ENCODE data around the gene ZCCHC9. TPM values are rescaled to one million over a fixed set of nuclear protein-coding genes. Genes with fewer than 3 reads are reported as not detected.
A peak's percentile ranks its signal among the peaks of the same experiment; 100 is the strongest.
"Not testable (repeated sequence)": the region's sequence is repeated elsewhere in the genome, so short reads cannot be mapped to it uniquely, and the experiment has no call there.

ZCCHC9 gene
- total and polyA plus RNA-seq, 3 experiments from 2014 or later: 14.7 to 41.9 (median 41.0) TPM

DNA sequence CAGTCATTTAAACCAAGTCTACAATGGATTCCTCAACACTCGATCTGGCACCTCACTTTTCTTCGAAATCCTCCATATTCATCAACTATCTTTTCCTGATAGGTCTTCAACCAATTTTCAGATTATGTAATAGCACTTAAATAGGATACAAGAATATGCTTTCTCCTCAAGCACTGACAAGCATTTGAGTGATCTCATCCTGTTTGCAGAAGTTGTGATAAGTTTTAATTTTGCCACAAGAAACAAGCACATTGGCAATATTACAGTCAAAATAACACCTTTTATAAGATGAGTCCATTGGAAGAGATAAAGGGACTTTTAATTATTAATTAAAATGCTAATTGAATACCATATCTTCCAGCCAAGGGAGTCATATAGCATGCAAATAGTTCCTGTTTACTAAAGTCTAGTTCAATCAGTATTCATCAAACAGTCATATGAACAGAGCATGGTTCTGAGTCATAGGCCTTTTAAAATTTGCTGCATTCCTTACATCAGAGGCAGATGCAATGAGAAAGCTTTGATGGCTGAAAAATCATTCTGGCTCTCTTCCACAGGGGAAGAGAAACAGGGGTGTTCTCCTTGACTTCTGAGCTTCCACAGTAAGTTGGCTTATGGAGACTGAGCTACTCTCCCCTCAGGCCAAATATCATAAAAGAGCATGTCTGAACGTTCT is 32.7 kb upstream of the ZCCHC9 start:
- no peak for DNase-seq
- CTCF ChIA-PET: no interaction called here
- Mint-ChIP-seq H3K27me3 (no peaks in the 10 kb centered on the region), H3K4me3 (no peak overlapping the region), H3K36me3 (peaks cover 16 to 41% (median 22%) of the 10 kb centered on the region in 3 donors), H3K27ac (peak overlapping the region in 1 of 8 donors; percentile 3), H3K9me3 (peaks cover 19 to 34% (median 22%) of the 10 kb centered on the region in 5 donors), H3K4me1 (peaks cover 2 to 30% (median 23%) of the 10 kb centered on the region in 3 donors)
- Histone ChIP-seq H3K27ac (ENCODE audit: low read depth, low read length) (no peak overlapping the region), H3K27me3 (ENCODE audit: insufficient read depth, low read length, poor library complexity, severe bottlenecking) (no peaks in the 10 kb centered on the region), H3K9me3 (ENCODE audit: low read length) (no peaks in the 10 kb centered on the region), H3K4me3 (ENCODE audit: low read length) (no peak overlapping the region), H3K36me3 (ENCODE audit: insufficient read depth, low read length) (no peaks in the 10 kb centered on the region), H3K4me1 (ENCODE audit: insufficient read depth, low read length) (no peaks in the 10 kb centered on the region)
- POLR2A ChIA-PET: no interaction called here

DNA sequence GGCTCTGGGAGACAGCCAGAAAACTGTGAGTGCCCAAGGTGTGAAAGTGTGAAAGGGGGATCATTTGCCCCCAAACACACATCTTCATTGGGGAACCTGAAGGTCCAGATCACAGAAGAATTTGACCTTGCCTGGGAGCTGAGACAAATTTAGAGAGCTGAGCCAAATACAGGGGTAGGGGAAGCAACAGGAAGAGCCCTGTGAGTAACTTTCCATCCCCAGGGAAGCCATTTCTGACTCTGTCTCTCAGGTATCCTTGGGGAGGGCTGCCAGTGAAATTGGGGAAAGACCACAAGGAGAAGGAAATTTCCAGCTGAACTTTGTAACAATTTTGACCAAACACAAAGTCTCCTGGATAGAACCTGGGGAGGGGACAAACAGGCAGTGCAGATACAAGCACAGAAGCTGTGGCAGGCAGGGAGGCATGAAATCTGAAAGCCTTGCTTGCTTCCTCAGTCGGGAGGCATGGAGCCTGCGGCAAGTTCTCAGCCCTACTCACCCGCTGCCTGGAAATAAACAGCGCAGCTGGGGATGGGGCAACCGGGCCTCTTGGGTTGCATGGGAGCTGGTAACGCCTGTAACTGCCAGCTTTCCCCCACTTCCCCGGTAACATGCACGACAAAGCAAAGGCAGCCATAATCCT is 31.5 kb upstream of the ZCCHC9 start:
- Mint-ChIP-seq H3K27me3 (no peaks in the 10 kb centered on the region), H3K27ac (no peak overlapping the region)
- CTCF ChIA-PET: no interaction called here

DNA sequence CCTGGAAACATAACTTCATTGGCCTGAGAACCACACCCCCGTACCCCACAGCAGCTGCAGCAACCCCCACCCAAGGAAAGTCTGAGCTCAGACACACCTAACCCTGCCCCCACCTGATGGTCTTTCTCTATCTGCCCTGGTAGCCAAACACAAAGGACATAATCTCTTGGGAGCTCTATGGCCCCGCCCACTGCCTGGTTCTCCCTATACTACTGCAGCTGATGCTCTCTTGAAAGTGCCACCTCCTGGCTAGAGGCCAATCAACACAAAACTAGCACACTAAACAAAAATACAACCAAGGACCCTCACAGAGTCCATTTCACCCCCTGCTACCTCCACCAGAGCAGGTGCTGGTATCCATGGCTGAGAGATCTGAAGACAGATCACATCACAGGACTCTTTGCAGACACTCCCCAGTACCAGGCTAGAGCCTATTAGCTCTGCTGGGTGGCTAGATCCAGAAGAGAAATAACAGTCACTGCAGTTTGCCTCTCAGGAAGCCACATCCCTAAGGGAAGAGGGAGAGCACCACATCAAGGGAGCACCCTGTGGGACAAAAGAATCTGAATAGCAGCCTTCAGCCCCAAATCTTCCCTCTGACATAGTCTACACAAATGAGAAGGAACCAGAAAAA is 30.9 kb upstream of the ZCCHC9 start:
- H3K4me3 Mint-ChIP-seq; H3K27me3 Mint-ChIP-seq; DNase-seq; H3K9me3 ChIP-seq (ENCODE audit: low read length); H3K27me3 ChIP-seq (ENCODE audit: insufficient read depth, low read length, poor library complexity, severe bottlenecking); H3K27ac ChIP-seq (ENCODE audit: low read depth, low read length); H3K27ac Mint-ChIP-seq; H3K4me3 ChIP-seq (ENCODE audit: low read length); H3K4me1 ChIP-seq (ENCODE audit: insufficient read depth, low read length); POLR2A ChIA-PET; H3K36me3 ChIP-seq (ENCODE audit: insufficient read depth, low read length): not testable (repeated sequence)
- CTCF ChIA-PET: interaction anchor here (1.5 kb wide), 1 partner anchor 49 kb away, joined by 3 read pairs; no protein-coding TSS in a partner anchor
- Mint-ChIP-seq H3K4me1 (peaks cover 3 to 38% (median 34%) of the 10 kb centered on the region in 3 donors), H3K36me3 (peaks cover 27 to 52% (median 28%) of the 10 kb centered on the region in 3 donors), H3K9me3 (peaks cover 24 to 41% (median 37%) of the 10 kb centered on the region in 5 donors)

More for the DNA sequence above, 31.5 kb upstream of the ZCCHC9 start:
- Mint-ChIP-seq H3K4me1 (peaks cover 2 to 38% (median 27%) of the 10 kb centered on the region in 3 donors), H3K36me3 (peaks cover 23 to 46% (median 25%) of the 10 kb centered on the region in 3 donors), H3K4me3 (no peak overlapping the region), H3K9me3 (peaks cover 23 to 38% (median 33%) of the 10 kb centered on the region in 5 donors)
- Histone ChIP-seq H3K36me3 (ENCODE audit: insufficient read depth, low read length) (no peaks in the 10 kb centered on the region), H3K4me3 (ENCODE audit: low read length) (no peak overlapping the region), H3K4me1 (ENCODE audit: insufficient read depth, low read length) (no peaks in the 10 kb centered on the region), H3K27me3 (ENCODE audit: insufficient read depth, low read length, poor library complexity, severe bottlenecking) (no peaks in the 10 kb centered on the region), H3K27ac (ENCODE audit: low read depth, low read length) (no peak overlapping the region), H3K9me3 (ENCODE audit: low read length) (no peaks in the 10 kb centered on the region)
- POLR2A ChIA-PET: no interaction called here
- DNase-seq: no peak

DNA sequence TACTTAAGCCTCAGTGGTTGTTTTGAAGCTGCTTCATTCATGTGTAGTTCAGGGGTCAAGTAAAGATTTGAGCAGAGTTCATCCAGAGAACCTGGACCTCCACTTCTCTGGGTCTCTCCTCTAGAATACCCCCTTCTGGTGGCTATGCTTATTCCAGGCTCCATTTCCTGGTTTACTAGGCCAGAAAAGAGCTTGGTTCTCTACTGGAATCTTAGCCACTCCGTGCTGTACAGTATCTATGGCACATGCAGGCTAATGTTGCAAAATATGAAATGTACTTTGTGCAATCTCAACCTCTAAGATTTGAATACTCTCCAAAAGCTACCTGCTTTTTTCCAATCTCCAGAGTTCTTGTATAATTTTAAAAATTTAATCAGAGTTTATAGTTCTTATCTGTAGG is 17.4 kb upstream of the ZCCHC9 start:
- ChIA-PET POLR2A (no interaction called here), CTCF (interaction anchor here (0.7 kb wide), 1 partner anchor 185 kb away, joined by 3 read pairs; no protein-coding TSS in a partner anchor)
- peaks cover 18 to 35% (median 33%) of the 10 kb centered on the region in 3 donors for H3K4me1 Mint-ChIP-seq
- no peaks in the 10 kb centered on the region for H3K27me3 Mint-ChIP-seq
- Histone ChIP-seq H3K4me3 (ENCODE audit: low read length) (no peak overlapping the region), H3K36me3 (ENCODE audit: insufficient read depth, low read length) (no peaks in the 10 kb centered on the region), H3K4me1 (ENCODE audit: insufficient read depth, low read length) (no peaks in the 10 kb centered on the region), H3K27ac (ENCODE audit: low read depth, low read length) (no peak overlapping the region), H3K27me3 (ENCODE audit: insufficient read depth, low read length, poor library complexity, severe bottlenecking) (no peaks in the 10 kb centered on the region), H3K9me3 (ENCODE audit: low read length) (no peaks in the 10 kb centered on the region)
- no peak for DNase-seq
- H3K27ac Mint-ChIP-seq: no peak overlapping the region
- no peak overlapping the region for H3K4me3 Mint-ChIP-seq
- peaks cover 0 to 7% (median 0%) of the 10 kb centered on the region in 5 donors for H3K9me3 Mint-ChIP-seq
- peaks cover 1 to 11% (median 8%) of the 10 kb centered on the region in 3 donors for H3K36me3 Mint-ChIP-seq

DNA sequence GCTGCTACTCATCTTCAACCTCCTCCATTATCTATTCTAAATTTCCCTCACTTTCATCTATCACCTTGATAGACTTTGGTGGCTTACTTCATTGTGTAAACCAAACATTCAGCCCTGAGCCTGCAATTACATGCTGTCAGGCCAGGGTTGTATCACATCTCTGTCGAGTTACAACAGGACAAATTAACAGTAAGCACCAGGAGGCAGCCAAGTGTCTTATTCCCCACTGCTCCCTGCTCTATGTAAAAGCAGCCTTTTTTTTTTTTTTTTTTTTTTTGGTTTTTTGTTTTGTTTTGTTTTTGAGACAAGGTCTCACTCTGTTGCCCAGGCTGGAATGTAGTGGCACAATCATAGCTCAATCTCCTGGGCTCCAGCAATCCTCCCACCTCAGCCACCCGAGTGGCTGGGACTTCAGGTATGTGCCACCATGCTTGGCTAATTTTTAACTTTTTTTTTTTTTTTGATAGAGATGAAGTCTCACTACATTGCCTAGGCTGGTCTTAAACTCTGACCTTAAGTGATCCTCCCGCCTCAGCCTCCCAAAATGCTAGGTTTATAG is 15.2 kb upstream of the ZCCHC9 start:
- Histone ChIP-seq H3K9me3 (ENCODE audit: low read length) (no peaks in the 10 kb centered on the region), H3K4me3 (ENCODE audit: low read length) (no peak overlapping the region), H3K27me3 (ENCODE audit: insufficient read depth, low read length, poor library complexity, severe bottlenecking) (no peaks in the 10 kb centered on the region), H3K27ac (ENCODE audit: low read depth, low read length) (no peak overlapping the region), H3K36me3 (ENCODE audit: insufficient read depth, low read length) (no peaks in the 10 kb centered on the region), H3K4me1 (ENCODE audit: insufficient read depth, low read length) (peaks cover 9% of the 10 kb centered on the region)
- POLR2A ChIA-PET: no interaction called here
- H3K27me3 Mint-ChIP-seq: no peaks in the 10 kb centered on the region
- CTCF ChIA-PET: interaction anchor here (1.1 kb wide), 1 partner anchor 14 kb away, joined by 3 read pairs; no protein-coding TSS in a partner anchor
- H3K4me3 Mint-ChIP-seq: peak overlapping the region in 1 of 7 donors; percentile 23
- H3K4me1 Mint-ChIP-seq: peaks cover 31 to 52% (median 46%) of the 10 kb centered on the region in 3 donors
- H3K36me3 Mint-ChIP-seq: peaks cover 2 to 16% (median 10%) of the 10 kb centered on the region in 3 donors
- peaks cover 0 to 4% (median under 1%) of the 10 kb centered on the region in 5 donors for H3K9me3 Mint-ChIP-seq
- H3K27ac Mint-ChIP-seq: peak overlapping the region in 1 of 8 donors; percentile 69
- no peak for DNase-seq

DNA sequence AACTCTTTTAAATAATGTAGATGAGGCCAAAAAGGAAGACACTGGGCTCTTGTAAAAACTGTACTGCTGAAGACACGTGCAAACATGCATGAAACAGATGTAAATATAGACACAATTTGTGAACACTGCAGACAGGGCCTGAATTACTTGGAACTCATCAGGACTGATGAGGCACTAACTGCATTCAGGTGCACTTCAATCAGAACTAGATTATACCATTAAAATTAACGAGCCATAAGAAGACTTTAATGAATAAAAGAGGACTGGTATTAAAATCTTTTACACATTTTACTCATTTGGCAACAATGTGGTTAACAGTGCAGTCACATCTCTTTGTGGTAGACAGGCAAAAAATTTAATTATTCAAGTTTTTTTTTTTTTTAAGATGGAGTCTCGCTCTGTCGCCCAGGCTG is 13.4 kb upstream of the ZCCHC9 start:
- no peaks in the 10 kb centered on the region for H3K9me3 ChIP-seq (ENCODE audit: low read length)
- Mint-ChIP-seq H3K36me3 (peaks cover 14 to 23% (median 16%) of the 10 kb centered on the region in 3 donors), H3K4me3 (peak overlapping the region in 5 of 7 donors; percentile 20 to 80 (median 54)), H3K27me3 (no peaks in the 10 kb centered on the region), H3K9me3 (peaks cover 0 to 6% (median 5%) of the 10 kb centered on the region in 5 donors), H3K4me1 (peaks cover 42 to 69% (median 63%) of the 10 kb centered on the region in 3 donors), H3K27ac (no peak overlapping the region)
- H3K27ac ChIP-seq (ENCODE audit: low read depth, low read length): no peak overlapping the region
- H3K36me3 ChIP-seq (ENCODE audit: insufficient read depth, low read length): no peaks in the 10 kb centered on the region
- DNase-seq: no peak
- CTCF ChIA-PET: interaction anchor here (2.3 kb wide), 1 partner anchor 11 kb away, joined by 7 read pairs; no protein-coding TSS in a partner anchor
- H3K4me3 ChIP-seq (ENCODE audit: low read length): no peak overlapping the region
- peaks cover 9% of the 10 kb centered on the region for H3K4me1 ChIP-seq (ENCODE audit: insufficient read depth, low read length)
- POLR2A ChIA-PET: interaction anchor here (0.6 kb wide), 1 partner anchor 1196 kb away, joined by 3 read pairs; no protein-coding TSS in a partner anchor
- H3K27me3 ChIP-seq (ENCODE audit: insufficient read depth, low read length, poor library complexity, severe bottlenecking): no peaks in the 10 kb centered on the region

DNA sequence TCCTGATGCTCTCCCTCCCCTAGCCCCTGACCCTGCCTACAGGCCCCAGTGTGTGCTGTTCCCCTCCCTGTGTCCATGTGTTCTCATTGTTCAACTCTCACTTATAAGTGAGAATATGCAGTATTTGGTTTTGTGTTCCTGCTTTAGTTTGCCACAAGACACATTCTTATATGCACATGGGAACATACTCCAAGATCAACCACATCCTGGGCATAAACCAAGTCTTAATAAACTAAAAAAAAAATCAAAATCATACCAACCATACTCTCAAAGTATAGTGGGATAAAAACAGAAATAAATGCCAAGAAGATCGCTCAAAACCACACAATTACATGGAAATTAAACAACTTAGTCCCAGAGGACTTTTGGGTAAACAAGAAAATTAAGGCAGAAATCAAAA is 11.2 kb upstream of the ZCCHC9 start:
- Mint-ChIP-seq H3K9me3 (peaks cover 0 to 7% (median 5%) of the 10 kb centered on the region in 5 donors), H3K4me1 (peaks cover 44 to 83% (median 73%) of the 10 kb centered on the region in 3 donors), H3K27me3 (no peaks in the 10 kb centered on the region), H3K36me3 (peaks cover 18 to 32% (median 18%) of the 10 kb centered on the region in 3 donors), H3K4me3 (no peak overlapping the region), H3K27ac (no peak overlapping the region)
- H3K4me3 ChIP-seq (ENCODE audit: low read length): no peak overlapping the region
- ChIA-PET CTCF (no interaction called here), POLR2A (no interaction called here)
- no peak for DNase-seq
- peaks cover 9% of the 10 kb centered on the region for H3K4me1 ChIP-seq (ENCODE audit: insufficient read depth, low read length)
- no peaks in the 10 kb centered on the region for H3K9me3 ChIP-seq (ENCODE audit: low read length)
- H3K27me3 ChIP-seq (ENCODE audit: insufficient read depth, low read length, poor library complexity, severe bottlenecking): no peaks in the 10 kb centered on the region
- H3K27ac ChIP-seq (ENCODE audit: low read depth, low read length): no peak overlapping the region
- H3K36me3 ChIP-seq (ENCODE audit: insufficient read depth, low read length): no peaks in the 10 kb centered on the region

Measured in CD8-positive, alpha-beta memory T cell (primary cell).